Dedifferentiated amniotic fluid mesenchymal stem cell (primary cell): ENCODE measurements around the gene ACE2.

Source experiments
- DNase-seq: peaks from one replicate; pipeline ENCODE4 v3.0.0-alpha.2; 2016; ENCODE audit errors: extremely low spot score

The ACE2 gene

DNA sequence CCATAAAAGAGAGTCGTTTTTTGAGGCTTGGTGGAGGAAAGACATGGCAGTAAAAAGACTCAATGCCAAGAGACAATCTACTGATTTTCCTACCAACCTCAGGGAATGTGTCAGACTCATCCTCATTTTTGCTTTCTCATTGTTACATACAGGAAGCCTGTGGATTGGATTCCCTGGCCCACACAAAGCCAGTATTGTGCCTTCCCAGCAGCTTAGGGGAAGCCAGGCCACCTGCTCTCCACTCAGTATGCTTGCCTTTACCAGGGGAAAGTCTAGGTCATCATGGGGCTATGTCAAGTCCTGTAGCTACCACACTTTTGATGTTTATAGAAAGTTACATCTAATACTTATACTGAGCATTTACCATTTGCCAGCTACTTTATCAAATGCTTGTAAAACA is 89.2 kb downstream of the ACE2 start:
- DNase-seq = no peak
